Glutamatergic neuron (in vitro differentiated cells): ENCODE measurements around the gene LZTR1. TPM values are rescaled to one million over a fixed set of nuclear protein-coding genes. Genes with fewer than 3 reads are reported as not detected.

Experiments
- DNase-seq: peaks from one replicate; pipeline ENCODE4 v3.0.0; 2022
- H3K27ac Mint-ChIP-seq: one replicate; pipeline ENCODE4 v1.8.0; 2020; ENCODE audit warnings: mild to moderate bottlenecking, mixed read lengths, inconsistent platforms; ENCODE audit not compliant: unreplicated experiment
- H3K27me3 Mint-ChIP-seq: one replicate; pipeline ENCODE4 v1.8.0; 2020; ENCODE audit warnings: mild to moderate bottlenecking, moderate library complexity, mixed read lengths, inconsistent platforms; ENCODE audit not compliant: unreplicated experiment
- H3K36me3 Mint-ChIP-seq: one replicate; pipeline ENCODE4 v1.8.0; 2020; ENCODE audit warnings: mild to moderate bottlenecking, mixed read lengths, inconsistent platforms; ENCODE audit not compliant: unreplicated experiment
- H3K4me1 Mint-ChIP-seq: one replicate; pipeline ENCODE4 v1.8.0; 2020; ENCODE audit warnings: mild to moderate bottlenecking, low read depth, mixed read lengths, inconsistent platforms; ENCODE audit not compliant: unreplicated experiment
- H3K4me3 Mint-ChIP-seq: one replicate; pipeline ENCODE4 v1.8.0; 2020; ENCODE audit warnings: mild to moderate bottlenecking, mixed read lengths, inconsistent platforms; ENCODE audit not compliant: unreplicated experiment
- H3K9me3 Mint-ChIP-seq: one replicate; pipeline ENCODE4 v1.8.0; 2020; ENCODE audit warnings: mild to moderate bottlenecking, moderate library complexity, mixed read lengths, inconsistent platforms; ENCODE audit not compliant: unreplicated experiment
- CTCF ChIP-seq: fragments of 200-600 bp; sonication (generic); IDR thresholded peaks from one replicate; pipeline ENCODE4 v1.5.0; 2021; ENCODE audit not compliant: partially characterized antibody, unreplicated experiment
- total RNA-seq: library from RNA; stranded (reverse); fragmentation: NEBNext Ultra II Directional; extraction: Animal tissue kit (Norgen Biotek cat#: 25700); gene quantifications from one replicate; pipeline ENCODE4 v1.2.1, GENCODE V29; 2021; ENCODE audit not compliant: unreplicated experiment

Gene LZTR1
- total RNA-seq, 1 donor from 2014 or later, result 165 TPM

- TF ChIP-seq CTCF, result no peak
- DNase-seq, result no peak
- Mint-ChIP-seq H3K4me3 (no peak overlapping the region), H3K9me3 (peaks cover 12% of the 10 kb centered on the region), H3K27ac (no peak overlapping the region), H3K27me3 (peaks cover 9% of the 10 kb centered on the region), H3K4me1 (peaks cover 3% of the 10 kb centered on the region), H3K36me3 (no peaks in the 10 kb centered on the region)
Observed at GRCh38 chr22:20977516-20978170, 4.5 kb upstream of the LZTR1 start.

GRCh38 chr22:20978419-20978818 is 3.7 kb upstream of the LZTR1 start:
- peaks cover 9% of the 10 kb centered on the region for H3K27me3 Mint-ChIP-seq
- no peak for TF ChIP-seq CTCF
- H3K9me3 Mint-ChIP-seq, result peaks cover 13% of the 10 kb centered on the region
- H3K4me3 Mint-ChIP-seq, result peak overlapping the region; percentile 30
- no peaks in the 10 kb centered on the region for H3K36me3 Mint-ChIP-seq
- DNase-seq, result no peak
- peaks cover 3% of the 10 kb centered on the region for H3K4me1 Mint-ChIP-seq
- H3K27ac Mint-ChIP-seq, result no peak overlapping the region

- TF ChIP-seq CTCF, result no peak
- peak overlapping the region; percentile 52 for H3K27ac Mint-ChIP-seq
- DNase-seq, result peak; percentile 60
- no peaks in the 10 kb centered on the region for H3K36me3 Mint-ChIP-seq
- H3K27me3 Mint-ChIP-seq, result peaks cover 9% of the 10 kb centered on the region
- H3K4me3 Mint-ChIP-seq, result peak overlapping the region; percentile 77
- H3K4me1 Mint-ChIP-seq, result peaks cover 7% of the 10 kb centered on the region
- H3K9me3 Mint-ChIP-seq, result peaks cover 13% of the 10 kb centered on the region
Observed at GRCh38 chr22:20979243-20979809, 2.8 kb upstream of the LZTR1 start.

GRCh38 chr22:20979940-20980453 is 2.1 kb upstream of the LZTR1 start:
- Mint-ChIP-seq H3K4me3 (no peak overlapping the region), H3K27me3 (peaks cover 9% of the 10 kb centered on the region), H3K9me3 (peaks cover 13% of the 10 kb centered on the region), H3K27ac (no peak overlapping the region), H3K4me1 (peaks cover 7% of the 10 kb centered on the region), H3K36me3 (no peaks in the 10 kb centered on the region)
- no peak for DNase-seq
- TF ChIP-seq CTCF, result no peak

GRCh38 chr22:20980523-20980922 is 1.6 kb upstream of the LZTR1 start:
- no peak for TF ChIP-seq CTCF
- DNase-seq, result no peak
- Mint-ChIP-seq H3K36me3 (no peaks in the 10 kb centered on the region), H3K27me3 (peaks cover 9% of the 10 kb centered on the region), H3K27ac (no peak overlapping the region), H3K4me3 (no peak overlapping the region), H3K9me3 (peaks cover 13% of the 10 kb centered on the region), H3K4me1 (peaks cover 7% of the 10 kb centered on the region)
